Stimulated activated CD4-positive, alpha-beta T cell treated with anti-CD3 and anti-CD28 coated beads, TNF-alpha, amount 100 ng/mL, for 48 hours (primary cell): ENCODE data around the gene SPCS1.
"Not testable (repeated sequence)": the region's sequence is repeated elsewhere in the genome, so short reads cannot be mapped to it uniquely, and the experiment has no call there.

Source experiments
- DNase-seq, 3 donors: peaks; one replicate each; pipeline ENCODE4 v3.0.0-alpha.2; 2020; ENCODE audit warnings: low read depth in 3 of 3

SPCS1 gene

DNA sequence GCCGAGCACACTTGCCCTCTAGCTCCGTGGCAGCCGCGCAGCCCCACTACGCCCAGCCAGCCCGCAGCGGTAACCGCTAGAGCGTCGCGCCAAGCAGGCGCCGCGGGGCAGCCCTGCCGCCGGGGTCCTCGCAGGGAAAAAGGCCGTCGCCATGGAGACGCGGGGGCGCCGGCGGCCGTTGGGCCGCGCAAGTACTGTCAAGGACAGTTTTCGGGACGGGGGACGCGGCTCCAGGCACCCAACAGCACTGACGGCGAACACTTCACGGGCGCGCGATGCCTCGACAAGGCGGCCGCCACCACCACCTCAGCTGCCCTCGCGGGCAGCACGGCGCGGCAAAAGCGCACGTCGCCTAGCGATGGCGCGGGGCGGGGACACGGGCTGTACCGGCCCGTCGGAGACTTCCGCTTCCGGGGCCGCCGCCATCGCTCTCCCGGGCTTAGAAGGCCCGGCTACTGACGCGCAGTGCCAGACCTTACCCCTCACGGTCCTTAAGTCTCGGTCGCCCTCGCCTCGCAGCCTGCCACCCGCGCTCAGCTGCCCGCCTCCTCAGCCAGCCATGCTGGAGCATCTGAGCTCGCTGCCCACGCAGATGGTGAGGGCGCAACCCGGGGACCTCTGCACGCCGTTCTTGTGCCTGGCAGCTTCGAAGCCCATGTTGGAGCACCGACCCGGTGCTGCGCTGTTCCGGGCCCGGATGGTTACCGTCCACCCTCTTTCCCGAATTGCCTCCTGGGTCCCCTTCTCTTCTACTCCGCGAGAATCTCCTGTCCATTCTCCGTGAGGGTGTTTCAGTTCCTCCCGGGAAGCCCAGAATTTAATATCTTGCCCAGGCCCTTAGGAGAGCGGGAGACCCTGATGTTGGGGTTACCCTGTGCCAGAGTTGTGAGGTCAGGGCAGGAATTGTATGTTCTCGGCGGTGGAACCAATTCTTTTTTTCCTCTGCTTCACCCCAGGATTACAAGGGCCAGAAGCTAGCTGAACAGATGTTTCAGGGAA is at the start of gene SPCS1, which contains the start of gene GLT8D1:
SPCS1 (plus strand) TSS at position 419 of the 999 bp plus-strand sequence; CDS start at position 560, 141 bp downstream.
GLT8D1 (minus strand) TSS at position 104 of the 999 bp plus-strand sequence. CDS start 5,331 bp downstream, outside the sequence.
- peak; percentile 68 to 84 (median 70) for DNase-seq

- no peak for DNase-seq
These were observed 45.9 kb upstream of the SPCS1 start for GRCh38 chr3:52660046-52660445.

DNA sequence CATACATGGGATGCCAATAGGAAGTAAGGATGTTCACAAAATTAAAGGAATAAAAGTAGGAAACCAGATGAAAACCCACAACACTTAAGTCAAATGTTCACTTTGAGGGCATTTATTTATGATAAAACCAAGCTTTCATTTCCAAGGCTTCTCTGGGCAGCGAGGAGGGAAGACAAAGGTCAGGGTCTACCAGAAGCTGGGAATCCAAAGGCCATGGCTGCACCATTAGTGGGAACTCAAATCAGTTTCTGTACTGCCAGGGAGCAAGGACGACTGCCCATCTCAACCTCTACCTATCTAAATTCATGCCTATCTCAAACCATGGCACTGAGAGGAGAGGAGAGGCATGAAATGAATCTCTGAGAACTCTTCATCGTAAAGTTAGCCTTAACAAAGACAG is 42.8 kb upstream of the SPCS1 start:
- no peak for DNase-seq

- DNase-seq: peak; percentile 20 to 47 (median 20)
These were observed 35.0 kb upstream of the SPCS1 start for GRCh38 chr3:52670621-52671521.

DNA sequence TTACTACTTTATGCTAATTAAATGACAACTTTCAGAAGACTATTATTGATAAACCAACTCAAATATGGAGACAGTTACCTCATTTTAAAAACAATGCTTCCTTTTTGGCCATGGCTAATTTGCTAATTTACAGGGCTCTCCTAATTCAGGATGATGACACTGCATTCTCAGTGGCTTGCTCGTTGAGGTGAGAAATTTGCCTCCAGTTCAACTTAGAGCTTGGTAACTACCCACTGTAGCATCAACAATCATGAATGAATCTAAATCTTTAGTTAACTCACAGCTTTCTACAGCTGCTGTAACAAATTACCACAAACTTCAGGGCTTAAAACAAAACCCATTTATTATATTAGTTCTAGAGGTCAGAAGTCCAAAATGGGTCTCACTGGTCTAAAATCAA is 34.2 kb upstream of the SPCS1 start:
- DNase-seq: no peak

GRCh38 chr3:52676201-52676600 is 29.7 kb upstream of the SPCS1 start:
- not testable (repeated sequence) for DNase-seq

DNA sequence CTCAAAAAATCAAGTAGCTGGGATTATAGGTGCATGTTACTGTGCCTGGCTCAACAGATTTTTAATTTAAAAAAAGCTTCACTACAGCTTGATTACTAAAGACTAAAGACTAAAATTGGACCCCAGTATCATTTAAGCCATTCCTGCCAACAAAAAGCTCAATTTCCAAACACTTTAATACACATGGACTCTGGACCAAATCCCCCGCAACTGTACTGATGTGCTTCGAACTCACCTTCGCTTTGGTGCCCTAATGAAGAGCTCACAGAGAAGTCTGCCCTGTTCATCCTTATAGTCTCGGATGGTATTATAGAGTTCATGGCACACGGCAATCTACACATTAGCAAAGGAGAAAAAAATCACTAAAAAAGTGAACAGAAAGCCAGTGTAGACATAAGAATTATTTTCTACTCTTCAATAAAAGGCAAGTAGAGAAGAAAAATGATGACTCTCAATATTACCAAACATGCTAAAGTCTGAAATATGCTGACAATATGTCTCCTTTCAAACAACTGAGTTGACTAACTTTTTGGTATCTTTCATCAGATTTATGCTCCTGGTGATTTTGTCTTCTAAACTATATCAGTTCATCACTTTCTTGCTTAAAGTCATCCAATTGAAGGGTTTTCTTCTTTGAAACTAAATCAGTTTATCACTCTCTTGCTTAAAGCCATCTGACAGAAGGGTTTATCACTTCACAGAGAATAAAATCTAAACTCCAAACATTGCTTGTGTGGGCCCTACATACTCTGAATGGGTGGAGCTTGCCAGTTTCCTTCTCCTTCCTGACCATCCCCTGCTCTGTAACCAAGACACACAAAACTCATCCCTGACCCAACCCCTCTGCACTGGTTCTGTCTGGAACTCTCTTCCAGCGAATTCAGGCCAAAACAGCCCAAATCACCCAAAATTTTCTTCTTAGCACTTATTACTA is 27.4 kb upstream of the SPCS1 start:
- DNase-seq: no peak

DNA sequence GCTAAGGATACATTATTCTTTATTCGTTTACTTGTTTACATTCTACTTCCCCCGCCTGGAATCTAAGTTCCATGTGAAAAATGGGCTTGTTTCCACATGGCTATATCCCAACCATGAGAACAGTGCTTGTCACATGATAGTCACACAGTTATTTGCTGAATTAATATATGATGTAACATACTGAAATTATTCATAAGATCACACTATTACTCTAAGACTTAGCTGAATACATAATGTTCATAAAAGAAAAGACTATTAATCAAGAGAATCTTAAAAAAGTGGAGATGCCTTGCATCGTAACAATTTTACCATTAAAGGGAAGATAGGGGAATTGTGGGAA is 26.7 kb upstream of the SPCS1 start:
- DNase-seq: no peak

- no peak for DNase-seq
These were observed 26.1 kb upstream of the SPCS1 start for GRCh38 chr3:52679811-52680210.

DNA sequence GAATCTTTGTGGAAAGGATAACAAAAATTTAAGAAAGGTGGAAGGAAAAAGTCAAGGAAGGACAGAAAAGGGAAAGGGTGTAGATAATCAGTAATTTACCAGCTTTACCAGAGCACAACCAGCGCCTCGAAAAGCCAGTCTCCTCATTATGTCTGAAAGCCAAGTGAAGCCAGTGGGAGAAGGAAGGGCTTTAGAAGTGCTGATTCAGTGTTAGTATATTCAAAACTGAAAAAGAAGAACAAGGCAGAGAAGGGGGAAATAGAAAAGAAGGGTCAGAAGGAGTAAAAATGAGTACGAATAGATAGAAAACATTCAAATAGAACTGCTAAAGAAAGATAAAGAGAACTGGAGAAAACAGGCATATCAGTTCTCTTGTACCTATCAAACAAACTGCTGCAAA is 24.3 kb upstream of the SPCS1 start:
- no peak for DNase-seq

DNA sequence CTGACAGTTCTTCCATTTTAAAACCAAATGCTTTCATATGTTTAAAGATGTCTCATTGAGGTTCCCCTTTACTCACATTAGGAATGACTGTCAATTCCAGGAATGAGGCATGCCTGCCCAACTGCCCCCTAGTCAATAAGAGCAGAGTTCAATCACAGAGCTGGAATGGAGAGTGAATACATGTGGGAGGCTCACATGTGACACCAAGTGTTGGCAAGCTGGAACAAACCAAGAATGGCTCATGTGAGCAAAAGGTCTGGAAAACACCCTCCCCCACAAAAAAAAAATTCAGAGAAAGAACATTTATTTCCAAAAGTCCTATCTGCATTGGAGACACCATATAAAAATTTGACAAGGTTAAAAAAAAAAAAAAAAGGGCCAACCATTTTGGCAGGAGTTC is 23.9 kb upstream of the SPCS1 start:
- DNase-seq: peak in 1 of 3 donors; percentile 30

- no peak for DNase-seq
These were observed 22.3 kb upstream of the SPCS1 start for GRCh38 chr3:52683611-52684010.

DNA sequence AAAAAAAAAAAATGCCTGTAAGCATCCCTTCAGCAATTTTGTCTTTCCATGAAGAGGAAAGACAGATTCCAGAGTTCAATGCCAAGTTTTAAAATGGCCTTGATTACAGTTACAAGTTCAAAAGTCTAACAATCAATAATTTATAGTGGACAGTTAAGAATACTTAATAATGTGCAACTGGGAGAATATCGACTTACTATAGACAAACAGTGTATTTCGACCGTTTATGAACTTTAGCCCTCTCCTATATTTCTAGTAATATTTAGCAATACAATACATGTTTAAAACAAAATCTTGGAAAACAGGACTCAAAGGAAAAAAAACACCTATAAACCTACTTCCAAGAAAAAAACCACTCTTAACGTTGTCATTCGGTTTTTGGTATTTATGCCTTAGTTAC is 21.7 kb upstream of the SPCS1 start:
- no peak for DNase-seq

DNA sequence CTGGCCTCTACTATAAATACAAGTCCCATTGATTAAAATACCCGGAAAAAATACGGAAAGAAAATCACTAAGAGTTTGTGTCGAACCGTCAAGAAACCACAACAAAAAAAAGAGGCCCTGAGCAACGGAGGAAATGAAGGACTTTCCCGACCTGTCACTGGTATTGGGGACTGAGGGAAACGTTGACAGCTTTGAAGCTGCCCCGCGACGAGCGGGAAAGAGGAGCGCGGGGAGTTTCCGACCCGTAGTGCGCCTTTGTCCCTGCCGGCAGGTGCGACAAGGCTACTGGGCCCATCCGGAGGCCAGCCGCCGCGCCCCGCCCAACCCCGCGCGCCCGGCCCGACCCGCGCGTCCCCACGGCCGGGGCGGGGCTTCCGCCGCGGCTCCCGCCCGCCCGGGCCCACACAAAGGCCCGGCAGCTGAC is 20.6 kb upstream of the SPCS1 start:
- DNase-seq: peak; percentile 72 to 80 (median 80)

- DNase-seq: peak; percentile 83 to 91 (median 88)
These were observed 19.9 kb upstream of the SPCS1 start, which contains the start of the genes GNL3 and PBRM1 for GRCh38 chr3:52685709-52686691. TSS of gene GNL3 (plus strand) at chr3:52686032. CDS start at chr3:52686093, 61 bp downstream. TSS of gene PBRM1 (minus strand) at chr3:52685913.

- no peak for DNase-seq
These were observed 17.6 kb upstream of the SPCS1 start for GRCh38 chr3:52688266-52688665.

GRCh38 chr3:52689151-52689550 is 16.8 kb upstream of the SPCS1 start:
- DNase-seq: no peak

- no peak for DNase-seq
These were observed 15.3 kb upstream of the SPCS1 start for GRCh38 chr3:52690560-52690959.

GRCh38 chr3:52693071-52693470 is 12.8 kb upstream of the SPCS1 start:
- DNase-seq: no peak
